ENCODE data around the gene KCNG2. TPM values are rescaled to one million over a fixed set of nuclear protein-coding genes. Genes with fewer than 3 reads are reported as not detected.
"Not testable (repeated sequence)": the region's sequence is repeated elsewhere in the genome, so short reads cannot be mapped to it uniquely, and the experiment has no call there.

Gene KCNG2
- not detected for polyA plus RNA-seq

DNA sequence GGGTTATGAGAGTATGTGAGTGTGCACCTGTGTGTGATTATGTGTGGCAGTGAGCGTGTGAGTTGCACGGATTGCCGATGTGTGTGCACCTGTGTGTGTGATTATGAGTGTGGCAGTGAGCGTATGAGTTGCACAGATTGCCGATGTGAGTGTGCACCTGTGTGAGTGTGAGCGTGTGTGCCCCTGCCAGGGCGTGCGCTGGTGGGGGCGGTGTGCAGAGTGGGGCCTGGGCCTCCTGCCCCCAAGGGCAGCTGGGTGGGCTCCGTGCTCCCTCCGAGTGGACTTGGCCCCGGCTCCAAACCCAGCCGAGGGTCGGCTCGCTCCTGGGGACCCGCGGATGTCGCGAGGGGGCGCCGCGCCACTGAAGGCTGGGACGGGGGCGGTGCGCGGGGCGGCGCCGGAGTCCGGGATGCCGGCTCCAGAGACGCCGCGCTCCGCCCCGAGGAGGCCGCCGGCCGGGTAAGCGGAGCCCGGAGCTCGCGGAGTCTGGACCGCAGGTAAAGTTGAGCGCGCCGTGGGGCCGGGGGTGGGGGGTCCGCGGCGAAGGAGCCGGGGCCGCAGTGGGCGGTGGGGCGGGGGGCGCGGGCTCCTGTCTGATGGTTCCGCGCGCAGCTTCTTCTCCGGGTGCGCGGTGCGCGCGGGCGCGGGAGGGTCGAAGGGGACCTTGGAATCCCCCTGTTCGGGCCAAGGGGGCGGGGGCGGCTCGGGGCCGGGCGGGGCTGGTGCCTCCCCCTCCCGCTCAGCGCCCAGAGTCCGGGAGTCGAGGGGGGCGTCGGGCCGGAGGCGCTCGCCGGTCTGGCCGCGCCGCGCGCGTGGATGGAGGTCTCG is at the start of gene KCNG2:
Gene KCNG2 (plus strand): TSS at position 421 of the 828 bp plus-strand sequence. CDS start 65,730 bp downstream, outside the sequence.
- H3K4me3 Mint-ChIP-seq = peak within 1 kb of the TSS; percentile 1 to 68 (median 53)
- peaks cover 6 to 33% (median 23%) of the 10 kb centered on the region in 3 donors for H3K27me3 Mint-ChIP-seq (ENCODE audit: low read depth in 3 of 3)
- peaks cover 7 to 9% of the 10 kb centered on the region in 2 donors for H3K4me1 Mint-ChIP-seq
- H3K9me3 Mint-ChIP-seq = peaks cover 0 to 4% (median 0%) of the 10 kb centered on the region in 6 donors
- DNase-seq = no peak
- peaks cover 0 to 12% (median 5%) of the 10 kb centered on the region in 3 donors for H3K36me3 Mint-ChIP-seq
- no peak within 1 kb of the TSS for H3K27ac Mint-ChIP-seq

GRCh38 chr18:79748321-79749180 is 49.2 kb upstream of the KCNG2 start:
- H3K27ac Mint-ChIP-seq = peak overlapping the region in 1 of 6 donors; percentile 53
- H3K4me3 Mint-ChIP-seq = no peak overlapping the region
- H3K9me3 Mint-ChIP-seq = no peaks in the 10 kb centered on the region
- no peak for DNase-seq
- peaks cover 3 to 4% (median 3%) of the 10 kb centered on the region in 3 donors for H3K27me3 Mint-ChIP-seq (ENCODE audit: low read depth in 3 of 3)
- H3K4me1 Mint-ChIP-seq = peaks cover 11 to 23% of the 10 kb centered on the region in 2 donors
- H3K36me3 Mint-ChIP-seq = peaks cover 19 to 22% (median 19%) of the 10 kb centered on the region in 3 donors

GRCh38 chr18:79749251-79750191 is 48.2 kb upstream of the KCNG2 start:
- Mint-ChIP-seq H3K27me3 (ENCODE audit: low read depth in 3 of 3) (peaks cover under 1 to 3% (median 3%) of the 10 kb centered on the region in 3 donors), H3K27ac (peak overlapping the region in 1 of 6 donors; percentile 63), H3K4me3 (no peak overlapping the region), H3K36me3 (peaks cover 13 to 16% (median 13%) of the 10 kb centered on the region in 3 donors), H3K4me1 (peaks cover 11 to 17% of the 10 kb centered on the region in 2 donors), H3K9me3 (no peaks in the 10 kb centered on the region)
- DNase-seq = no peak

GRCh38 chr18:79750980-79751571 is 46.7 kb upstream of the KCNG2 start:
- no peak for DNase-seq
- H3K9me3 Mint-ChIP-seq = no peaks in the 10 kb centered on the region
- H3K27me3 Mint-ChIP-seq (ENCODE audit: low read depth in 3 of 3) = peaks cover 1 to 6% (median 3%) of the 10 kb centered on the region in 3 donors
- H3K36me3 Mint-ChIP-seq = peaks cover 16 to 19% (median 17%) of the 10 kb centered on the region in 3 donors
- H3K4me3 Mint-ChIP-seq = no peak overlapping the region
- H3K4me1 Mint-ChIP-seq = peaks cover 11 to 16% of the 10 kb centered on the region in 2 donors
- peak overlapping the region in 1 of 6 donors; percentile 79 for H3K27ac Mint-ChIP-seq

- Mint-ChIP-seq H3K4me1 (peaks cover 11 to 16% of the 10 kb centered on the region in 2 donors), H3K36me3 (peaks cover 18 to 25% (median 24%) of the 10 kb centered on the region in 3 donors)
- H3K4me3 Mint-ChIP-seq; H3K27me3 Mint-ChIP-seq (ENCODE audit: low read depth in 3 of 3); DNase-seq; H3K9me3 Mint-ChIP-seq; H3K27ac Mint-ChIP-seq: not testable (repeated sequence)
These were observed 45.7 kb upstream of the KCNG2 start for GRCh38 chr18:79751918-79752578.

DNA sequence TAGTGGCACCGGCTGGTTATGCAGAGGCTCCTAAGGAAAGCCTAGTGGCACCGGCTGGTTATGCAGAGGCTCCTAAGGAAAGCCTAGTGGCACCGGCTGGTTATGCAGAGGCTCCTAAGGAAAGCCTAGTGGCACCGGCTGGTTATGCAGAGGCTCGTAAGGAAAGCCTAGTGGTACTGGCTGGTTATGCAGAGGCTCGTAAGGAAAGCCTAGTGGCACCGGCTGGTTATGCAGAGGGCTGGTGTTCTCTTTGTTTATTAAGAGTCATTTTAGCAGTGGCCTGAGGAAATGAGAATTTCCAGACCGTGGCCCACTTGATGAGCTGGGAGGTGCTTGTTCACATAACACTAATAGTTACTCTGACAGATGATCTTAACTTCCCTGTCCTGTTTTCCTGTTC is 44.8 kb upstream of the KCNG2 start:
- Mint-ChIP-seq H3K27ac (peak overlapping the region in 3 of 6 donors; percentile 24 to 71 (median 69)), H3K4me1 (peaks cover 11 to 16% of the 10 kb centered on the region in 2 donors), H3K36me3 (peaks cover 21 to 30% (median 28%) of the 10 kb centered on the region in 3 donors)
- H3K9me3 Mint-ChIP-seq; H3K4me3 Mint-ChIP-seq; H3K27me3 Mint-ChIP-seq (ENCODE audit: low read depth in 3 of 3); DNase-seq: not testable (repeated sequence)

- Mint-ChIP-seq H3K27ac (peak overlapping the region in 3 of 6 donors; percentile 9 to 71 (median 69)), H3K27me3 (ENCODE audit: low read depth in 3 of 3) (peaks cover 1 to 7% (median 4%) of the 10 kb centered on the region in 3 donors), H3K4me3 (no peak overlapping the region), H3K36me3 (peaks cover 21 to 33% (median 30%) of the 10 kb centered on the region in 3 donors), H3K4me1 (peaks cover 11 to 16% of the 10 kb centered on the region in 2 donors), H3K9me3 (peaks cover 0 to 2% (median 0%) of the 10 kb centered on the region in 6 donors)
- DNase-seq = no peak
These were observed 44.3 kb upstream of the KCNG2 start for GRCh38 chr18:79753391-79753851.

- Mint-ChIP-seq H3K36me3 (peaks cover 21 to 33% (median 30%) of the 10 kb centered on the region in 3 donors), H3K27ac (no peak overlapping the region), H3K27me3 (ENCODE audit: low read depth in 3 of 3) (peaks cover 1 to 7% (median 4%) of the 10 kb centered on the region in 3 donors), H3K4me3 (no peak overlapping the region), H3K4me1 (peaks cover 11 to 16% of the 10 kb centered on the region in 2 donors), H3K9me3 (peaks cover 0 to 2% (median 0%) of the 10 kb centered on the region in 6 donors)
- DNase-seq = no peak
These were observed 43.5 kb upstream of the KCNG2 start for GRCh38 chr18:79754022-79754761.

GRCh38 chr18:79754831-79755351 is 42.8 kb upstream of the KCNG2 start:
- Mint-ChIP-seq H3K4me1 (peaks cover 8 to 13% of the 10 kb centered on the region in 2 donors), H3K27ac (no peak overlapping the region), H3K27me3 (ENCODE audit: low read depth in 3 of 3) (peaks cover 1 to 7% (median 4%) of the 10 kb centered on the region in 3 donors), H3K4me3 (no peak overlapping the region), H3K36me3 (peaks cover 21 to 30% (median 29%) of the 10 kb centered on the region in 3 donors), H3K9me3 (peaks cover 0 to 2% (median 0%) of the 10 kb centered on the region in 6 donors)
- DNase-seq = no peak

DNA sequence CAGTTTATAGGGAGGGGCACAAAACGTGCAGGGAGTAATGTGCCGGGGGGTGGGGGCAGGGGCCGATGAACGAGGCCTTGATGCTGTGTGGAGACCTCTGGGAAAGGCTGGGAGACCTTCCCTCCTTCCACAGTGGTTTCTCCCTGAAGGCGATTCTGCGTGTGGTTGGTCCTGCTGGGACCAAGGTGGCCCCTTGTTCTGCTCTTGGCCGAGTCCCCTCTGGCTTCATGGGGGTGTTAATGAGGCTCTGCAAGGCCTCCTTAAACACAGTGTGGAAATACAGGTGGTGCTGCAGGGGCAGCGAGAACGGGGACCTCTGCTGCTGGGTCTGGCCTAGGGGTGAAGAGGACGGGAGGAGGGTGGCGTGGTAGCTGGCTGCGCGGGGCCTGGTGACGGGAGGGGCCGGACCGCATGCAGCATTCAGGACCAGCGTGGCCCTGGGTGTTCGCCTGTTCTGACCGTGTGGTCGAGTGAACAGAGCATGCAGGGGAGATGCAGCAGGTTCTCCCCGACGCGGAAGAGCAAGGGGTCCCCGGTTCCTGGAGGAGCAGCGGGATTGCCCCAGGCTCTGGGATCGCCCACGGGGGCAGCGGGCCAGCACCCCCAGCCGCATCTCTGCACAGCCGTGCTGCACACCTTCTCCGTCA is 42.1 kb upstream of the KCNG2 start:
- H3K9me3 Mint-ChIP-seq = peaks cover 0 to 2% (median 0%) of the 10 kb centered on the region in 6 donors
- peaks cover 7 to 12% of the 10 kb centered on the region in 2 donors for H3K4me1 Mint-ChIP-seq
- no peak overlapping the region for H3K4me3 Mint-ChIP-seq
- DNase-seq = no peak
- no peak overlapping the region for H3K27ac Mint-ChIP-seq
- H3K36me3 Mint-ChIP-seq = peaks cover 21 to 30% (median 29%) of the 10 kb centered on the region in 3 donors
- H3K27me3 Mint-ChIP-seq (ENCODE audit: low read depth in 3 of 3) = peaks cover 1 to 9% (median 4%) of the 10 kb centered on the region in 3 donors

DNA sequence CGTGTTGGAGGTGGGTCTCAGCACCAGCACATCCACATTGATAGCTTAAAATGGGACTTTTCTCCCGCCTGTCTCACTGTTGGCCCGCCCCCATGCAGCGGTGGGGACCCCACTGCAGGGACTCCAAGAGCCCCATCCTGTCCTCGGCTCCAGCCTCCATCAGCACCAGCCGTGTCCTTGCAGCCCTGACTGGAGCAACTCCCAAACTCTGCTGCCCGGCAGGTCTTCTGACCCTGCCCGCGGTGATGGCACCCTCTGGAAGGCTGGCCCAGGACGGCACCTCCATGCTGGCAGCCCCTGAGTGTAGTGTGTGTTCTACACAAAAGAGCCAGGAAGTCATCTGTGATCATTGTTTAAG is 41.6 kb upstream of the KCNG2 start:
- Mint-ChIP-seq H3K27ac (no peak overlapping the region), H3K36me3 (peaks cover 21 to 33% (median 29%) of the 10 kb centered on the region in 3 donors), H3K9me3 (peaks cover 0 to 2% (median 0%) of the 10 kb centered on the region in 6 donors), H3K27me3 (ENCODE audit: low read depth in 3 of 3) (peaks cover 1 to 9% (median 4%) of the 10 kb centered on the region in 3 donors), H3K4me3 (no peak overlapping the region), H3K4me1 (peaks cover 7 to 12% of the 10 kb centered on the region in 2 donors)
- DNase-seq = no peak
